ENCODE results near the gene DNAJC15.
A peak's percentile ranks its signal among the peaks of the same experiment; 100 is the strongest.

Gene DNAJC15

DNA sequence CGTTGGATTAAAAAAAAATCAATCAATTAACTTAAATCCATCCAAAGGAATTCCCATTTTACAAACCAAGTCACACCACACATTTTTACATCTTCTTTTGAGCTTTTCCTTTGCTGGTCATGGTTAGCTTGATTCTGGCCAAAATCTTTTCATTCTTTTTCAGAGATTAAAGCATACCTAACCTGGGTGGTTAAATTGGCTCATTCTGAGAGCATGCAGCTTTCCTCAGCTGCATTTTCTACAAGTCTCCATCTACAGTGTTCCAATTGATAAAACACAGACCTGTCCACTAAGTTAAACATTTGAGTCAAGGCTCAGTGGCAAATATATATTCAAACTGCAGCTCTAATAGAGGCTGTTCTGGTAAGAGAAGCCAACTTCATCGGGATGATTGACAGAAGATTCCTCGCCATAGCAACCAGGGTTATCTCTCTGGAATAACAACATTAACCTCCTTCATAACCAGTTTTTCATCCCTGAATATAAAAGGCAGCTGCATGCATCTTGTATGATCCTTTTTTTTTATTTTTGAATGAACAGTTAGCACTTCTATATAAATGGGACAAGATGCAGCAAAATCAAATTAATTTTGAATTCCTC, 106.2 kb downstream of the DNAJC15 start:
- DNase-seq, result no peak

DNA sequence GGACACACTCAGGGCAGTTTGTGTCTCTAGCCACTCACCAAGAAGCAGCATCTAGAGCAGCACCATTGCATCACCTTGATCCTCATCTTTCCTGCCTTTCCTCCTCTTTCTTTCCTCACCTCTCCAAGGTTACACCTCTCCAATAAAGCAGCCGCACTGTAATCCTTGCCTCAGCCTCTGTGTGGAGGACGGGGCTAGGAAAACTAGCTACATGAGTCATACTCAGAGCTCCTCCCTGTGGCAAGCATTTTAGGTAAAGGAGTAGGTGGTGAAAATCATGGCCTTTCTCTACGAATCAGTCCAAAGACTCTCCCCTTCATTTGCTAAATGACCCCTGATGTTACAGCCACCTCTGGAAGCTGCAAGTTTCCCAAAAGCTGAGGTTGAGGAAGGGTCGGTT, 108.9 kb downstream of the DNAJC15 start:
- no peak for DNase-seq

DNA sequence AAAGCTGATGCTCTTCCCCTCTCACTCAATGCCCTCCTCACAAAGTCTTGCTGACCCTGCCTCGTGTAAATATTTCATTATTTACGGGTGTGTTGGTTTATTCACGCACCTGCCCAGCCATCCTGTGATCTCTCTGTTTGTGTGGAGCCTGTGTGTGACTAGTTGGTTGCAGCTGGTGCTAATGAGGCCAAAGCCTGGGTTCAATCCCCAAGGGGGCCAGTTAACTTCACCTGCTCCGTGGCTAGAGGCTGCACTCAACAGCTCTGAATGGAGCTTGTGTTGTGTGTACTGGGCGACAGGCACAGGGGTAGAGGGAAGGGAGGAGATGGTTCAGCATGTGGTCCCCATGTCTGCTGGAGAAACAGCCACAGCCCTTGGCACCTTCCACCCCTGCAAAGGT, 109.5 kb downstream of the DNAJC15 start:
- no peak for DNase-seq

DNA sequence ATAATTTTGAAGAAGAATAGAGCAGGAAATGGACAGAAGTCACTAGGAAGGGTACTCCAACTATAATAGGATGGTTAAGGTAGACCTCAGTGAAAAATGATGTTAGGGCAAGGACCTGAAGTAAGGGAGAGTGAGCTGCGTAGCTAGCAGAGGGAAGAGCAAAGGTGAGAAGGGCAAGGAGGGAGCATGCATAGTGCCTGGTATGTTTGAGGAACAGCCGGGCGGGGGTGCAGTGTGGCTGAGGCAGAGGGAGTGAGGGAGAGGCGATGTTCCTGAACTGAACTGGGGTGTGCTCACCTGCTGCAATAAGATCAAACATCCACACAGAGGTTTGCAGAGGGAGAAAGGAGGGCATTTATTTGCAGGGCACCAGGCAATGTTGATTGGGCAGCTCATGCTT, 110.4 kb downstream of the DNAJC15 start:
- no peak for DNase-seq

DNA sequence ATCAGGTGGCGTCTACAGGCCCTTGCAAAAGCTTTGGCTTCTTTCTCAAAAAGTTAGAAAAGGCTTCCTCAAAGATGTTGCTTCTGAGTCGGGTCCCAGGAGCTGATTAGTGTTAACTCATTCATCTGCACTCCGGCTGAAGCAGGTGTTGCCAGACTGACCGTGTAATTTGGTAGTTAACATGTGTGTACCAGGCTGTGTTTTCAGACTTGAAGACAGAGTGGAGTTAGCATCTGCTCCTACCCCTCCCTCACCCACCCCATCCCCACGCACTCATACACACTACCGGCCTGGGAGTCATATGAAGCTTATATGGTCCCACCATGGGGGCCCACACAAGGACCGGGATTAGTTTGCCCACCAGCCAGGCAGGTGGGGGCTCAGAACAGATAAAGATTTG, 111.5 kb downstream of the DNAJC15 start:
- DNase-seq, result peak; percentile 13

DNA sequence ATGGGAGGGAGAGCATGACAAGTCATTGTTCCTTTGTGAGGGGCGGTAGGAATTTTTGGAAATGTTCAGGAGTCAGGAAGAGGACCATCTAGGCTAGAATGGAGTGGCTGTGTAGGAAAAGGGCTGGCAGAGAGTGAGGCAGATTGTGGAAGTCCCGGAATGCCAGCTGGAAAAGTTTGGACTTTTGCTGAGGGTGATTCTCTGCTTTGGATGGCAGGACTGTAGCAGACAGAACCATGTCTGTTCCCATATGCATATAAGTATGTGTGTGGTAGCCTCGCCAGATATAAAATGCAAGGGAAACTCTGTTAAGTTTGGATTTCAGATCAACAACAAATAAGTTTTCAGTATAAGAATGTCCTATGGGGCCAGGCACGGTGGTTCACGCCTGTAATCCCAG, 112.1 kb downstream of the DNAJC15 start:
- no peak for DNase-seq

DNA sequence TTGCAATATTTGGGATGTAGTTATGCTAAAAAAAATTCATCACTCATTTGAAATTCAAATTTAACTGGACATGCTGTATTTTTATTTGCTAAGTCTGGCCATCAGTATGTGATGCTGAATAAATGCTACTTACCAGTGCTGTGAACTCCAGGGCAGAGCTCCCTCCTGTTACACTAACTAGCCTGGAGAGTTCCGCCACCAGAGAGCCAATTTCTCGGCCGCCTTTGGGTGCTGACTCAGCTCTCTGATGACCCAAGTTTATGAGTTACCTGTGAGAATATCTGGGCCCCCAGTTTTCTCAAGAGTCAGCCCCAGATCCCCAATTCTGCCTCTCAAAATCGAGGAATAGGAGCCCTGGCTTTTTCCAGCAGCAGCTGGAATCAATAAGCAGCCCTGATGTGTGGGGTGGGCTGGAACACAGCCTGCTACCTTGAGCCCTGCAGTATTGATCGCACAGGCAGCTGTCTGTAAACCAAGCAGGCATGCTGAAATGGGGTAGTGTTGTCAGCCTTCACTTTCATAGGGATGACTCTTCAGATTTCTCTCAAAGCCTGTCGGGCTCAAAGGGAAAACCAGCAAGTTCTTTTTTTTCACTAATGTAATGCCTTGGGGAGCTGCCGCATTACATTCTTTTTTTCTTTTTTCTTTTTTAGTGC, 113.7 kb downstream of the DNAJC15 start:
- no peak for DNase-seq

DNA sequence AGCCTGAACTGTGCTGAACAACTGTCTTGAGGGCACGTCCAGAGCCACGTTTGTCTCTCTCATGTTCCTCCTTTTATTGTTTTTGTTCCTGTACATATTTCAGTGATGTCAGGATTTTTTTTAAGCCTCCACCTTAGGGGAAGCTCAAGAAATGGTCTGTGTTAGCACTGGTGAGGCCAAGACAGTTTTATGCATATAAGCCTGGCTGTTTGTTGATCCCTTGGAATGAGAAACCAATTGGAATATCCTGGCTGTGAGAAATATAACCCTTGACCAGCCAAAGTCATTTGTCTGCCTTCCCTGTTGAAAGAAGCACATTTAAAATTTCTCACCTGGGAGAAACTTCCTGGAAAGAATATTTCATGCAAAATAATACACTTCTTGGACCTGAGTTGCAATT, 115.8 kb downstream of the DNAJC15 start:
- no peak for DNase-seq

DNA sequence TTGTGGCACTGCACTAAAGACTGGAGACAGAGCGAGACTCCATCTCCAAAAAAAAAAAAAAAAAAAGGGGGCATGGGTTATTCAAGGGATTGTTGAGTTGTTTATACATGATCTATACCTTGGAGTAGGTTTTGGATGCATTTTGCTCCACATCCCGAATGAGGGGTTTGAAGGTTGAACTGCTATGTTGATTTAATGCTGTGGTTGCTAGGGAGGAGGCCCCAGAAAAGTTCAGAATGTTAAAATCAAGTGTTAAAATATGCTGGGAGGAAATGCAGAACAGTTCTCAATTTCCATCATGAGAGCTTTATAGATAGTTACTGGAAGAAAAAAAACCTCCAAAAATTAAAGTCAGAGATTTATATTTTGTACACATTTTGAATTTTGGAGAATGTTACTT, 116.5 kb downstream of the DNAJC15 start:
- no peak for DNase-seq

DNA sequence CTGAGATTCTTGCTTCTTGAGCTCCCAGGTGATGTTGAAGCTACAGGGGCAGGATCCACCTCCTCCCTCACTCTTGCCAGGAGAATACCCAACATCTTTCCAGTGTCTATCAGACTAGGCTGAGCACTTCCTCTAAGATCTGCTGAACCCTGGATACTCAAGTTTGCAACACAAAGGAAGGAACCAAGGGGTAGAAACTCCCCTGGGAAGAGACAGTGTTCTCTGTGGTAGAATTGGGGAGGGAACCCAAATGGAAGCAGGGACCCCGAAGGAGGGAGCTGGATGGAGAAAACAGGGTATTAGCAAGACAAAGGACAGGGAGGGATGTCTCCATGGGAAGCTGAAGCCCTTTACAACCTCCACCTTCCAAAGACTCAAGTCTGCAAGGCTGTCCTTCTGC, 117.6 kb downstream of the DNAJC15 start:
- DNase-seq, result no peak

DNA sequence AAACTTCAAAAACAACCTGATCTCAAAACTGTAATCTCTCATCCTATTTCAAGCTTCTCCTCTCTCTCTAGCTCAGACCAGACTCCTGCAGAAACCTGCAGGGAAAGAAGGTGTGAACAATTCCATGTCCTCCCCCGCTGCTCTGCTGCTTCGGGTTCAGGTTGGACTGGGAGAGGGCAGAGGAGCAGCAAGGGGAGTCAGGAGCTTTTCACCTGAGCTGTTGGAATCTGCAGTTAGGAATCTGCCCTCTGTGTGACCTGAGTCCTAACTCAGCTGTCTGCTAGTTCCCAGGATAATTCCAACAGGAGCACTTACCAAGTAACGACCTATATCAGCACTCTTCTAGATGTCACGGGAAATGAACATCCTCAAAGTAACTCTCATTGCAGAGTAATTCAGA, 118.3 kb downstream of the DNAJC15 start:
- no peak for DNase-seq

DNA sequence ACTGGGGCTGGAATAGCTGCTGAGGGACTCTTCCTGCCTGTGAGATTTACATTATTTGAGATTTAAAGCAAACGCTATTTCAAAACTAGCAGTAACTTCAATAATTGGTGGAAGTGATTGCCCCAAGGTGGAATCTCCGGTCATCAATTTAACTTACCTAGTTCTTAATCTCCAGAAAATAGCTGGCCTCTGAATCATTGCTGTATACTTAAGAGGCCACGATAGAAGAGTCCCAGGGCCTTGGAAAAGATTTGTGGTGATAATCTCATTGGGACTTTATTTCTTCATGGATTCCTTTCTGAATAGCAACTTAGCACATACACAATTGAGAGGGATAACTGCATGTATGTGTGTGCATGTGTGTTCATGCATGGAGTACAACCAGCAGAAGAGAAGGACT, 120.2 kb downstream of the DNAJC15 start:
- no peak for DNase-seq

DNA sequence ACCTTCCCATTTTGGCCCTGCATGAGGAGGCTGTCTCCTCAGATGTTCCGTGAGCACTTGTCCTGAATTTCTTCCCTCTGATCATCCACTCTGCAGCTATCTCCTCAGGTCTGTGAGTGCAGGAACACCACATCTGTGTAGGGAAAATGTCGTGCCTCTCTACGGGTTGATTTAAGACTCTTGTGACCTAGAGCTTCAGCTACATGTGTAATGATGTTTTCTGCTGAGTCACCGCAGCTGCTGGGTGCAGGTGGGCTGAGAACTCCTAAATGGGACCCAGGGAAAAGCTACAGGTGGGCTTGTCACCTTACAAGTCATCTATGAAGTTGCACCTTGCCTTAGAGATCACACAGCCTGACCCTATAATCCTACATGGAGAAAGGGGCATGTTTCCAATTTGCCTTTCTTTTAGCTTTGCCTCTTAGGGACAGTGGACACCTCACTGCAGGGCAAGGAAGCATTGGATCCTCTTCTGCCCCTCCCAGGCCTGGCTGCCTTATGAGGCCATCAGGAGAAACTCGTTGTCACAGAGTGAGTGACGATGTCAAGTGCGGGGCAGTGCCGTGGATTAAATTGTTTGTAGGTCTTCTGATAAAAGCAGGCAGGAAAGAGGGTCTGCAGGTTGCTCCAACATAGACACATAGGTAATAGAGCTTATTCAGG, 122.3 kb downstream of the DNAJC15 start:
- DNase-seq, result no peak

DNA sequence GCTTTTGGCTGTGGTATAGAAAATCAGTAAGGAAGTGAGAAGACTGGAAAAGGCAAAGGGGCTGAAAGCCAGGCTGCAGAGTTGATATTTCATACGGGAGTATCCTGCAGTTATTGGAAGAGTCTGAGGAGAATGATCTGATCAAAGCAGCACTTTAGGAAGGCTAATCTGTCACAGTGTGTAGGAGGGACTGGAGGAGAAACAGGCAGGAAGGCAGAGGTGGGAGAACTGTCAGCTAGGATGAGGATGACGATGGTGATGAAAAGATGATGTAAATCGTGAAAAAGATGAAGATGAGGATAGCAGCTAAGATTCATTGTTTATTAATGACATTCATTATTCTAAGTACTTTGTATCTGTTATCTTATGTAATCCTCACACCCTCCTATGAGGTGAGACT, 123.0 kb downstream of the DNAJC15 start:
- no peak for DNase-seq

DNA sequence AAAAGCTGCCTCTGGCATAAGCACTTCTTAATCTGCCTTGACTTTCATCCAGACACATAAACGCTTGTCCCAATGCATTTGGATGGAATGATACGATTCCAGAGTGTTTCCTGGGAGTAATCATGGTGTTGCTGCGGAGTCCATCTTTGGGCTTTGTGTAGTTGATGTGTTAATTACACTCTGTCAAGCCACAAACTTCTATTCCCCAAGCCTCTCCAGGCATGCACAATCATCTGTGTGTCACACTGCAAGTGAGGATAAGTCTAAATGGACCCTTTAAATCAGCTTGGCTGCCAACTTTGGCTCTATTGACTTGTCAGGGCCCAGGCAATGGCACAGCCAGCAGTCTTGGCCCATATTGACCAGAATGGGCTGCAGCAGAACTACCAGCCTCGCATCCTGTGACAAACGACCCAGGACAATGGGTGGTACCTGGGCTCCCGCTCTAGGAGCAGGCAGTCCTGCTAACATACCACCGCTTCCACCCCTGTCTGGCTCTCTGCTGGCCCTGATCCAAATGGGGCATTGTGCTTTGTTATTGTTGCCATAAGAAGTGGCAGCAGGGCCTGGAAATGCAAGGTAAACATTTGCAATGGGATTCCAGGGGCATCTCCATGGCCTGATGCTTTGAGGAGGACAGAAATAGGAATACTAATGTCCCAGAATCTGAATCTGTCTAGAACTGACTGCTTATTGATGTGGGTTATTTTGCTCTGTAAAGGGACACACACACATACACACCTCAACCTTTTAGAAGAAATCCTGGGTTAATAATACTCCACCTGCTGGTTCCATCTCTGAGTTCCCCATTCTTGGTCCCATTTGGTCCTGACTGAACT, 127.2 kb downstream of the DNAJC15 start:
- DNase-seq, result no peak

DNA sequence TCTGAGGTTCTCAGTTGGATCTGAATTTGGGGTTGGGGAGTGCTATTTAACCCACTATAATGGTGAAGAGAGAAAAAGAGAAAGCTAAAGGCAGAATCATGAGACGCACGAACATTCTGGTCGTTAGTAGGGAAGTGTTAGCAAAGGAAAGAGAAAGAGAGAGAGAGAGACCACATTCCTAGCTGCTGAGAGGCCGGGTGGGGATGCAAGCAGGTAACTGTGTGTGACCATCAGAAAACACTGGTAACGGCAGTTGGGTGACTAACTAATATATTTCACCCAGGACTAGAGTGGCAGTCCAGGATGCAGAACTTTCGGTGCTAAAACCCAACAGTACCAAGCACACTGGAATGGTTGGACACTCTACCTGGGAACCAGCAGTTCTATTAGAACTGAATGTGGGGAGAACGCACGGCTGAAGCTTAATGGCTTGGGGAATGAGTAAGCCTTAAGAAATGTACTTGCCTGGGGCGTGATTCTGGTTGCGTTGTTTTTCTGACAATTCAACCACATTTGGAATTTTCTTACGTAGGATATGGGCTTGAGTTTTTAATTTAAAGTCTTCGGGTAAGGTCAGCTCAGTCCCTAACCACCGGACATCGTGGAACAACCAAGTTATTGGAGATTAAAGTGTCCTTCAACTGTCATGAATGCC, 130.2 kb downstream of the DNAJC15 start:
- DNase-seq, result no peak

DNA sequence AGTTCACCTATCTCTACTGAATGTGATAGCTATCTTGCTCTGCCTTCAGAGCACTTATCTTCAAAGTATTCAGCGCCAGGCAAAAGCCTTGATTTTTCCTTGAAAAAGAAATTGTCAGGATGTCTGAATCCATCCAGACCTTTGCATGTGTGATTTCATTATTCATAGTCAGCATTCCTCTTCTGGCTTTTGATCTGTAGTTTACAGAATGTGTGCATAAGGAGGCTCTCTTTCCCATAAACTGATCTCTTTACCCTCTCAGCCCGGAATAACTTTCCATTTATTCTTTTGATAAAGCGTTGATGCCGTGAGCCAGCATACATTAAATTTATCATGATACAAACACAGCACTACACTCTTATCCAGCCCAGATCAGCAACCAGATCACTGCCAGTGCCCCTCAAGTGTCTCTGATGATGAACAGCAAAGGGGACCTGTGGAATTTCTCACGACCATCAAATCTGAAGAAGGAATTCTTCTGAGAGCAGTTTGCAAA, 130.8 kb downstream of the DNAJC15 start:
- DNase-seq, result no peak

DNA sequence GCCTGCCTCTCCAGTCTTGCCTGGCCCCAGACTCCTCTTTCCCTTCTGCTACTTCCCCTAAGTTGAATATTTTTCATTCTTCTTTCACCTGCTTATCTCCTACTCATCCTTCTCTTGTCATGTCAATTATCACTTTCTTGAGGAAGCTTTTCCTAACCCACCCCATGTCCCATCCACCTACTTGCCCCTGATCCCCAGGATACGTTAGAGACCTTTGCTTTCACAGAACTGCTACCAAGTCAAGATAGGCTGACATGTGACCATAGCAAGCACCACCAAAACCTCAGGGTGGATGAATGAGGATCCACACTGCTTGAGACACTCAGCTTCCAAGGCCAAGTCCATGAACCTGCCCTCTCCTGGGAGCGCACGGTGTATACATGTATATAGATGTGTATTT, 131.5 kb downstream of the DNAJC15 start:
- no peak for DNase-seq

DNA sequence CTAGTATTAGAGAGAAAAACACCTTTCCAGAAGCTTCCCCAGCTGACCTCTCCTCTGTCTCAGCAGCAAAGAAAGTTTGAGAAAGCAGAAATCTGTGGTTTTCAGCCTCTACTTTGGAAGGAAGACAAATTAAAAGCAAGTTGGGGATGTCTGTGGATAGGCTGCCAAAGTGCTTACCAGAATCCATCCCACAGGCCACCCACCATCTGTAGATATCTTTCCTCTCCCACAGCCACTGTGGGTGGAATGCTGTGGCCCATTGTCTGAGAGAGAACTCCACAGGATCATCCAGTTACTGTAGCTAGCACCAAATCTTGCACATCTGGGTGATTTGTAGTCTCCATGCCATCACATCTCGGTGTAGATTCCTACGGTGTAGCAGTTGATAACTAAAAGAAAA, 133.5 kb downstream of the DNAJC15 start:
- DNase-seq, result no peak

DNA sequence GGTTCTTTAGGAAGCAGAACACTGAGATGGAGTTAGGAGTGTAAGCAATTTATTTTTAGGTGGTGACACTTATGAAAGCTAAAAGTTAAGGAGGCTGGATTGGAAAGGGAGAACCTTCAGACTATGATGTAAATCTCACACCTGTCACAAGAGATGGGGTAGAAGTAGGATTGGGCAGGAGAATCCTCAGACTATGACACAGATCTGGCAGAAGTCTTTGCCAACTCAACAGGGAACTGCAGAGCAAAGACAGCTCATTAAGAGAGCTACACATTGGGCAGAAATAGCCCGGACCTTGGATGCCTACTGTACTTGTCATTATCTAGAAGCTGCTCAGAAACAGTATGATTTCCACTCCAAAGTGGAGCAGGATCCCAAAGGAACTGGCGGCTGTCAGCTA, 134.4 kb downstream of the DNAJC15 start:
- no peak for DNase-seq

DNA sequence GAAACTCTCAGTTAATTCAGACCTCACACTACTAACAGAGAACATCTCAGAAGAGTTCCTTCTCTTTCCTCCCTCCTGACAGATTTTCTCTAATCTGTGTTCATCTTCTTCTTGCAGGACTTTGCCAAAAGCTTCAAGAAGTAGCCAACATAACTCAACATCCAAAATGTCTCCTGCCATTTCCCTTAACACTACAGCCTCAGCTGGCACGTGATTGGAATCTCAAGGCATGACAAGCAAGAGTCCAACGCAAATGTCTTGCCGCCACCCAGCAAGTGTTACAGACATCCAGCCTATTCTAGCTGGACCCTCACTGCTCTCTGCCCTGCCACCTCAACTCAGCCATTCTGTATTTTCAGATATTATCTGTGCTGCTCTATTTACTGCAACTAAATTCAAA, 135.1 kb downstream of the DNAJC15 start:
- DNase-seq, result no peak

DNA sequence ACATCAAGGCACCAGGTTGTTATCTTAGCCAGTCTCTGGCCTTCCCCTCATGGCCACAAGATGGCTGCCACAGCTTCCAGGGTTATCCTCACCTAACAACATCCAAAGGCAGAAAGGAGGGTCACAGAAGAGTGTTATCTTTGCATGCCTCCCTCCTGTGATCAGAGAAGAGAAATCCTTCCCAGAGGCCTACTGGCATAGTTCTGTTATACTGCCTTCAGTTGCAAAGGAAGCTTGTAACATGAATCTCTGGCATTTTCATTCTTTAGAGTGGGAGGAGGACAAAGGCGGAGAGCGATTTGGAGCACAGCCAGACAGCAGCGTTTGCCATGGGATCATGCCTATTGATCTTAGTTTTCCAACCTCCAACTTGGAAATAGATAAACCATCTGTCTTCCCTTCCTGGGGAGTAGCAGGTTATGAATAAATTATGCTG, 135.7 kb downstream of the DNAJC15 start:
- peak; percentile 64 for DNase-seq
